GM23248 (cell line): Measurements from ENCODE around the gene CADPS.

Experiments used
- EZH2 ChIP-seq: fragments of 200-600 bp; sonication (generic); IDR thresholded peaks from 2 replicates; pipeline ENCODE4 v1.6.1; 2018; ENCODE audit warnings: antibody characterized with exemption, mild to moderate bottlenecking; ENCODE audit not compliant: insufficient read depth, poor library complexity, severe bottlenecking
- EZH2phosphoT487 ChIP-seq: fragments of 200-600 bp; sonication (generic); IDR thresholded peaks from 2 replicates; pipeline ENCODE4 v1.6.1; 2018; ENCODE audit warnings: antibody characterized with exemption, moderate library complexity, mild to moderate bottlenecking, low read depth; ENCODE audit not compliant: insufficient read depth

- TF ChIP-seq EZH2phosphoT487: no peak
- TF ChIP-seq EZH2: no peak
These were observed 423.9 kb downstream of the CADPS start for GRCh38 chr3:62451211-62451887.
